HG03139 (cell line): ENCODE measurements around the gene TCP11L1.

ENCODE experiments used
- ATAC-seq: cut with Tn5 transposase; IDR thresholded peaks from one replicate; pipeline ENCODE4 v1.9.1; 2021; ENCODE audit not compliant: unreplicated experiment

The TCP11L1 gene, protein sequence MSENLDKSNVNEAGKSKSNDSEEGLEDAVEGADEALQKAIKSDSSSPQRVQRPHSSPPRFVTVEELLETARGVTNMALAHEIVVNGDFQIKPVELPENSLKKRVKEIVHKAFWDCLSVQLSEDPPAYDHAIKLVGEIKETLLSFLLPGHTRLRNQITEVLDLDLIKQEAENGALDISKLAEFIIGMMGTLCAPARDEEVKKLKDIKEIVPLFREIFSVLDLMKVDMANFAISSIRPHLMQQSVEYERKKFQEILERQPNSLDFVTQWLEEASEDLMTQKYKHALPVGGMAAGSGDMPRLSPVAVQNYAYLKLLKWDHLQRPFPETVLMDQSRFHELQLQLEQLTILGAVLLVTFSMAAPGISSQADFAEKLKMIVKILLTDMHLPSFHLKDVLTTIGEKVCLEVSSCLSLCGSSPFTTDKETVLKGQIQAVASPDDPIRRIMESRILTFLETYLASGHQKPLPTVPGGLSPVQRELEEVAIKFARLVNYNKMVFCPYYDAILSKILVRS

GRCh38 chr11:33039274-33040032 is at the start of gene TCP11L1:
TSS of gene TCP11L1 (plus strand) at chr11:33039572. CDS start at chr11:33043774, 4,202 bp downstream.
- ATAC-seq, result peak; percentile 75

DNA sequence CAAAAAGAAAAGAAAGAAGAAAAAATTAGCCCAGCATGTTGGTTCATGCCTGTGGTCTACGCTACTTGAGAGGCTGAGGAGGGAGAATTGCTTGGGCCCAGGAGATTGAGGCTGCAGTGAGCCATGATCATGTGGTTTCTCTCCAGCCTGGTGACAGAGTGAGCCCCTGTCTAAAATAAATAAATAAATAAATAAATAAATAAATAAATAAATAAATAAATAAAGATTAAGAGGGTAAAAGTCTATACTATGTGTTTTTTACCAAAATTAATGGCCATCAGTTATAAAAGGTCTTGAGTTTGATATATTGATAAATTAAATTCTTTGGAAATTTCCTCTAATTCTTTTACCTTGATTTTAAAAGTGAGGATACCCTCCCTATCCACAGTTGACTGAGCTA is 48.9 kb upstream of the TCP11L1 start:
- no peak for ATAC-seq

GRCh38 chr11:32991427-32991826 is 47.9 kb upstream of the TCP11L1 start:
- ATAC-seq, result no peak

- no peak for ATAC-seq
Observed at GRCh38 chr11:32991898-32992297, 47.5 kb upstream of the TCP11L1 start.

GRCh38 chr11:33000181-33000580 is 39.2 kb upstream of the TCP11L1 start:
- no peak for ATAC-seq

DNA sequence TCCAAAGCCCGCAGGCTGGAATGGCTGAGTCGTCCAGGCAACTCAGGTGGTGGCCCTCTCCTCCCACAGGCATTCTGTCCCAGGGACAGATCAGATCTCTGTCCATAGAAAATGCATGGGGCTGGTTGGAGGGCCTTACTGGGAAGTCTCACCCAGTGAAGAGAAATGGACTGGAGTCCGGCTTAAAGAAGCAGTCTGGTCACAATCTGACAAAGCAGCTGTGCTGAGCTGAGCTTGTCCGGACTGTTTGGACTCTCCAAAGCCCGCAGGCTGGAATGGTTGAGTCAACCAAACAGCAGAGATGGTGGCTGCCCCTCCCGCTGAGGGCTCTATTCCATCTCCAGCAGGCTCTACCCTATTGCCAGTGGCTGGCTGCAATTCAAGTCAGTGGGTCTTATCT is 38.1 kb upstream of the TCP11L1 start:
- ATAC-seq, result no peak

- no peak for ATAC-seq
Observed at GRCh38 chr11:33001751-33002542, 37.4 kb upstream of the TCP11L1 start.

DNA sequence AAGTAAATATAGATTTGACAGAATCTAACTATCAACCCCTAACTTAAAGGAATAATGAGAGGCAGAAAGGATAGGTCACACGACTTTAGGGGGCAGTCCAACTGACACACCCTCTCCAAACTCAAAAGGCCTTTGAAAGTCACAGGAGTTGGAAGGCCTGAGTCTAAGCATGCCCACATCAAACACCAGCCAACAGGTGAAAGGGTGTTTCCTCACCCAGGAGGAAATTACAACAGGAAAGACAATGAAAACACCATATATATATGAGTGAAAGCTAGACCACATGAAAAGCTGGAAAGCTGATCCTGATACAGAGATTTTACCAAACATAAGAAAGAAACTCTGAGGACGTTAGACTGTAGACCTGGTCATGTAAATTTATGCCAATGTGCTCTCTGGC is 34.2 kb upstream of the TCP11L1 start:
- no peak for ATAC-seq

DNA sequence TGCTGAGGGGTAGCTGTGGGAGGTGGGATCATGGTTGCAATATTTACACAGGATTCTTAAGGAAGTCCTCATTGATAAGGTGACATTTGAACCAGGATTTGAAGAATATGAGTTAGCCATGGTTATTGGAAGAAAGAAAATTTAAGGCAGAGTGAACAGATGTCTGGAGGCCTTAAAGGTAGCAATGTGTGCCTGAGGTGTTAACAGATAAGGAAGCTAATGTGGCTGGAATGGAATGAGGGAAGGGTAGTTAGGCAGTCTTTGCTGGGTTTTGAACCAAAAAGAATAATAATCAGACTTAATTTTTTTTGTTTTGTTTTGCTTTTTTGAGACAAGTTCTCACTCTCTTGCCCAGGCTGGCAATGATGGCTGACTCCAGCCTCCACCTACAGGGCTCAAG is 33.4 kb upstream of the TCP11L1 start:
- no peak for ATAC-seq

DNA sequence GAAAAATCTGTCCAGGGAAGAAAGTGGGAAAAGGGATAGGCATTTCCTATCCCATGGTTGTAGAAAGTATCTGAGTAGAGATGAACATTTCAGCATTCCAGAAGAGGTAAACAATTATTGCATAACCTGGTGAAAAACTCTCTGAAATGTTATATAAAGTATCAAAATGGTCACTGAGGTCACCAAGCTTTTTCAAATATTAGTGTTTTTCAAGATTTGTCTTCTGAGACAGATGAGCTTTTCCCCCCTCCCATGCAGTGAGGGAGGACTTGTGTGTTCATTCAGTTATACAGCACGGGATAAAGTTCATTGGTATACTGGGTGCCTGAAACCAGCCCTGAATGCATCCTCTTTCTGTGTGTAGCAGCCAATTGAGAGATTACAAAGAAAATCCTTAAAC is 25.6 kb upstream of the TCP11L1 start:
- no peak for ATAC-seq

GRCh38 chr11:33015621-33016551 is 23.5 kb upstream of the TCP11L1 start, which contains the start of gene DEPDC7:
TSS of gene DEPDC7 (plus strand) at chr11:33015878. CDS start at chr11:33015956, 78 bp downstream.
- peak; percentile 80 for ATAC-seq

DNA sequence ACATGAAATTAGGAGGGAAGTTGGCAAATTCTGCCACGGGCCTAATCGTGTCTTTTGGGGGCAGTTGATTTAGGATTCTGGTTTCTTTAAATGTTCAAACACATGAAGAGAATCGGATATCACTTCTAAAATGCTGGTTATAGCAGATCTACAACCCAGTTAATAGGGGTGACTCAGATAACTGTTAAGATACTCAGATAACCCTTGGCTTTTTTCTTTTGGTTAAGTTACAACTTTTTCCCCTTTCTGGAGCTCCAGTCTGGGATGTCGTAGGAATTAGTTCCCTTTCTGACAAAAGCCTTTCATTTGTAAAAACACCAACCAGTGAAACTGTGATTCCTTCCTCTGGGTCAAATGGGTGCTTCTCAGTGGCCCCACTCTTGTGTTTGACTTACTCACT is 22.7 kb upstream of the TCP11L1 start:
- no peak for ATAC-seq

DNA sequence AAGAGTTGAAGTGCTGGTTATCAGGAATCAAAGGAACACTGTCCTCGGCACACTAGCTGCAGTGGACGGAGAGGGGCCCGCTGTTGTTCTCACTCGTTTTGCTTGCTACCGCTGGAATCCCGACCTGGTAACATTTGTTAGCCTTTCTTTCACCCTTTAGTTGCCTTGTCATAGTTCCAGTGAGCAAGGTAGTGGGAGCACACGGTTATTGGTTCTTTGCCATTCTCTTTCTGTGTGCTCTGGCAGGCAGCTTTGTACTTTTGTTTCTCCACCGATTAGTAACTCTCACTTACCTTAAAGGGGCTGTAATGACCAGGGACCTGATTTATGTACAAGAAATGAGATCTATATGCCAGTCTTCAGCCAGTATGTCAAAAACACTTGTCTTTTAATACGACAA is 21.9 kb upstream of the TCP11L1 start:
- ATAC-seq, result no peak

DNA sequence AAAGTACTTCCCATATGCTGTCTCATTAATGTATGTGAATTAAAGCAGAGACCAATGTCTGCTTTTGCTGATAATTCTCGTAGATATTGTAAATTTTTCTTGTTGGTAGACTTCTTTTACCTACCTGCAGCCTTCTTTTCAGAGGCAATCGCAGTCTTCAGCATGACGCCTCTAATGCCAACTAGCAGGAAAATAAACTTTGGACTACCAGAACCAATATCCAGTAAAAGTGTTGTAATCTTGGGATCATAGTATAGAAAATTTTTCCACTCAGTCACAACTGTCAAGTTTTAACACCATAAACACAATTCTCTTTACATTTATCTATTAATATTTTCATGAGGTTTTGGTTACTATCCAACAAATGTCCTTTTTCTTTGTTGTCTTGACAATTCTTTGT is 21.4 kb upstream of the TCP11L1 start:
- no peak for ATAC-seq

DNA sequence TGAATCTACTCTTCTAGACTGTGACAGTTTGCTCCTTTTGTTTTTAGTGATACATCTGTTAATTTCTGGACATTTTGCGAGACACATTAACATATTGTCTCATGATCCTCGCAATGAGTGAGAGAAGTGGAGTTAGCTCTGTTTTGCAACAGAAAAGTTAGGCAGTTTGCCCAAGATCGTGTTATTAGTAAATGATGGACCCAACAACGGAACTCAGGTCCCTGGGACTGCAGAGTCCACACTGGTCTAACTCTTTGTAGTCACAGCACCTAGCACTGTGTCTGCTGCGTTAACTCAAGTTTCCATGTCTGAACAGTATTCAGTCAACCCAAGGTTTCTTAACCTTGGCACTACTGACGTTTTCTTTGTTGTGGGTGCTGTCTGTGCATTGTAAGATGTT is 20.5 kb upstream of the TCP11L1 start:
- no peak for ATAC-seq

DNA sequence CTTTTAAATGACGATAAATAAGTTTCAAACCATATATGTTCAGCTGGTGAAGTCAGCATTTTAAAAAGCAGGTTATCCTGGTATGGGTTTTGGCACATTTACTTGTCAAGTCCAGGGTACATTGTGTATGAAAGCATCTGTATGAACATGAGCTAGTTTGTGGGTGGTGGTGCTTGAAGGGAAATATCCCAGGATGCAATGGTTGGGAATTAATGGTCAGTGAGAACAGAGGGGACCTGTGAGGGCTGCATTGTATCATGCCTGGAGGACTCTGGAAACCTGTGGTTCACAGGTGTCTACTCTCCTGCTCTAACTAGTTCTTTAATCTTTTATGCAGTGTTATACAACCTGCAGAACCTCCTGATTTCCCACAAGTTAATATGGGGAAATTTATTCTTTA is 17.9 kb upstream of the TCP11L1 start:
- no peak for ATAC-seq

DNA sequence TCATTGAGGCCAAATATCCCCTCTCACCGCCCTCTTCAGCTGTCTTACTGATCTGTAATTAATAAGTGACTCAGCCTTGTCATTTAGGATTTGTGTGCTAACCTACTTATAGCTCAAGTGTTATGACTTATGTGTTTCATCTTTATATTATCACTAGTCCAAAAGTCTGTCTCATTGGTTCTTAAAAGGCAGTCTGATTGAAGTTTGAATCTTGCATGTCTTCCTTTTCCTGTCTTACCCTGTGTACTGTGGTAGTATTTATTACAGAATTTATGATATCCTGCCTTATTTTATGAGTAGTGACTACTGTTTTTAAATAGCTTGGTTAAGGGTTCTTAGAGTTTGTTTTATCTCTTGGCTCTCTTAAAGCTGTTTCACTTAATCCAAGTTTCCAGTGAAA is 17.4 kb upstream of the TCP11L1 start:
- ATAC-seq, result no peak

DNA sequence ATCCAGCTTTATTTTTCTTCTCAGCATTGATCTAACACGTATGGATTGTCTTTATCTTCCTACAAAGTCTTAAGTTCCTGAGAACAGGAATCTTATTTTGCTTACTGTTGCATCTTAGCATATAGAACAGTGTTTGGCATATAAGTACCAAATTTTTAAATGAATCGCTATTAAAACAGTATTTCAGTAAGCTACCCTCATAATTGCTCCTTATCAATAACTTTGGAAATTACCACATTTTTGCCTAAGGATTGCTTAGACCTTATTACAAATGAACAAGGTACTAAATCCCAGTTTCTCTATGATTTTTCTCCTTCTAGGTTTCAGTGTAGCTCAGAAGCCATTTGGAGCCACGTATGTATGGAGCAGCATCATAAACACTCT is 14.0 kb upstream of the TCP11L1 start:
- ATAC-seq, result no peak

GRCh38 chr11:33027233-33027632 is 12.1 kb upstream of the TCP11L1 start:
- ATAC-seq, result no peak

DNA sequence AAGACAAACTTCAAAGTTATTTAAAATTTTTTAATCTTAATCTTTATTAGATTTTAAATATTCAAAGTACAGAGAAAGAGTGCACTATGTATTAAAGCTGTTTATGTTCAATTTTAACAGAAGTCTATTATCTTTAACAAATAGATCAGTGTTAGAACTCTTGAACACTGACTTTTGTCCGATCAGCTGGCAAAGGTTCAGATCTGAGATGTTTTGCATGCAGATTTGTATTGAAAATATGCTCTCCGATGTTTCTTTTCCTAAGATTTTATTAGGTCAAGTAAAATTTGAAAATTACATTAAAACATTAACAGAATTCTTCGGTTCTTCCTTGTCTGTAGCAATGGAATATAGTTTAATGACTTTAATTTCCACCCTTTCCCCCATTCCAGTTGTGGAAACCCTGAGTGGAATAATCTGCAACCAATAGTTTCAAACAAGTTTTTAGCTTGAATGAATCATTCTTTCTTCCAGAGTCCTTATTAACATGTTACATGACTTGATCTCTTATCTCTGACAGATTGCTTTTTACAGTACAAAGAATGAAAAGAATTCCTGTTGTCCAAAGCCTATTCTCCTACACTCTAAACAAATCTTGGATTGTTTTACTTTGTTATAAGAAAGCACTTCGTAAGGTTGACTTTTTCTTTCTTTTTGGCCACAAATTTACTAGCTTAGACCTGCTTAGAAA is 11.4 kb upstream of the TCP11L1 start:
- ATAC-seq, result no peak
